SU-DHL-6 (cell line): ENCODE measurements around the gene IFI6.

Experiments used
- H2AFZ ChIP-seq: fragments of 200-600 bp; sonication (generic); 2 replicates; pipeline ENCODE4 v1.6.1; 2014; ENCODE audit warnings: low read depth, mild to moderate bottlenecking, moderate library complexity, mixed read lengths, antibody characterized with exemption, low read length; ENCODE audit not compliant: severe bottlenecking
- H3F3A ChIP-seq: fragments of 200-600 bp; shearing (Covaris generic); 2 replicates; pipeline ENCODE4 v1.6.0; 2016; ENCODE audit warnings: antibody characterized with exemption, mild to moderate bottlenecking; ENCODE audit not compliant: insufficient read depth
- H3K27ac ChIP-seq: fragments of 200-600 bp; sonication (generic); 2 replicates; pipeline ENCODE4 v1.5.1; 2016; ENCODE audit warnings: low read depth, mild to moderate bottlenecking, low read length, moderate library complexity, mixed read lengths
- H3K27me3 ChIP-seq: fragments of 200-600 bp; sonication (generic), shearing (Covaris generic); 2 replicates; pipeline ENCODE4 v1.6.0; 2014; ENCODE audit warnings: mild to moderate bottlenecking, low read length
- H3K36me3 ChIP-seq: fragments of 200-600 bp; sonication (generic); 2 replicates; pipeline ENCODE4 v1.6.1; 2014; ENCODE audit warnings: mild to moderate bottlenecking, low read length, mixed read lengths
- H3K4me2 ChIP-seq: fragments of 300-600, 200-600 bp; shearing (Covaris generic), sonication (generic); 2 replicates; pipeline ENCODE4 v1.6.0; 2014; ENCODE audit warnings: low read length, low read depth, mild to moderate bottlenecking; ENCODE audit not compliant: poor library complexity, severe bottlenecking
- H3K4me3 ChIP-seq: fragments of 200-600 bp; sonication (generic); 2 replicates; pipeline ENCODE4 v1.5.1; 2014; ENCODE audit warnings: antibody characterized with exemption, low read length, mild to moderate bottlenecking, mixed read lengths; ENCODE audit not compliant: insufficient read depth, poor library complexity, severe bottlenecking
- H3K79me2 ChIP-seq: fragments of 200-600 bp; sonication (generic); 2 replicates; pipeline ENCODE4 v1.6.1; 2014; ENCODE audit warnings: mild to moderate bottlenecking, low read length, moderate library complexity; ENCODE audit not compliant: insufficient read depth
- H3K9ac ChIP-seq: fragments of 200-600 bp; sonication (generic); 2 replicates; pipeline ENCODE4 v1.7.0; 2014; ENCODE audit warnings: mild to moderate bottlenecking, low read length
- H3K9me2 ChIP-seq: fragments of 200-600 bp; sonication (generic); replicated peaks from 2 replicates; pipeline ENCODE4 v1.6.1; 2014; ENCODE audit warnings: low read length; ENCODE audit not compliant: insufficient read depth
- H3K9me3 ChIP-seq: fragments of 200-600 bp; sonication (generic); 2 replicates; pipeline ENCODE4 v1.6.1; 2014; ENCODE audit warnings: low read length, mixed read lengths; ENCODE audit not compliant: insufficient read depth
- H4K20me1 ChIP-seq: fragments of 200-600 bp; sonication (generic); 2 replicates; pipeline ENCODE4 v1.6.1; 2014; ENCODE audit warnings: low read depth, mild to moderate bottlenecking, antibody characterized with exemption, low read length, moderate library complexity, mixed read lengths
- EZH2phosphoT487 ChIP-seq: fragments of 200-600 bp; sonication (generic), shearing (Covaris generic); conservative IDR thresholded peaks from 2 replicates; pipeline ENCODE4 v1.6.1; 2018; ENCODE audit warnings: mild to moderate bottlenecking, antibody characterized with exemption, low read length, moderate library complexity, mixed read lengths
- TF ChIP-seq, protein P1 (sequence below): fragments of 200-600 bp; sonication (generic); IDR thresholded peaks from one replicate; pipeline ENCODE4 v1.5.1; 2017; ENCODE audit warnings: antibody characterized with exemption, mild to moderate bottlenecking, low read length, moderate library complexity; ENCODE audit not compliant: insufficient read depth, poor library complexity, severe bottlenecking

IFI6 gene, protein sequence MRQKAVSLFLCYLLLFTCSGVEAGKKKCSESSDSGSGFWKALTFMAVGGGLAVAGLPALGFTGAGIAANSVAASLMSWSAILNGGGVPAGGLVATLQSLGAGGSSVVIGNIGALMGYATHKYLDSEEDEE

DNA sequence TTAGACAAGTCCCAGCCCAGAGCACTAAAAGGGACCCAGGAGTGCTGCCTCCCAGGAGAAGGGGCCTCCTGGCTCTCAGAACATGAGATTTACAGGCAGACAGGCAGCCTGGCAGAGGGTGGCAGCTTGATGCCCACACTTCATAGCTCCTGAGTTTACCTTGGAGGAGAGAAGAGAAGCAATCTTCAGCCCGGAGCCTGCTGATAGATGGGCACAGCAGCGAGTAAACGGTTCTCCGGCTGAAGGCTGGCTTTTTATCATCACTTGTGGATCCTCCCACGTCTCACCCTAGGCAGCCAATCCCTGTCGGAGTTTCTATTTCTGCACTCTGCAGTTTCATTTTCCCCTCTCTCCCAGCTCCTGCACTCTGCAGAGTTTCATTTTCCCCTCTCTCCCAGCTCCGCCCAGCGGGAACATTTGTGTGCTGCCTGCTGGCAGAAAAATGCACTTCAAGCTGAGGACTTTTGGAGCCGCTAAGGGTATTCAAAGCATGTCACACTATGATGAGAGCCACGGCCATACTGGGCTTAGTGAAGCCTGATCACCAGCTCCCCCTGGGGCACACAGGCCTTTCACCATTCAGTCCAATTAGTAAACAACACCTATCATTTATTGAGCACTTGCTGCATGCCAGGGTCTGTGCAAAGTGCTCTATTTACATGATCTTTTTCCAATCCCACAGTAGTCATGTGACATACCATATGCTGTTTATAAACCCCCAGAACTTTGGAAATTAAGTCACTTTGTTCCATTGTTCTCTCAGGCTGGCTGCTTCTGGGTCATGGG lies at the start of gene IFI6:
TSS of gene IFI6 (minus strand) at position 229 of the 786 bp plus-strand sequence. CDS start 2,878 bp downstream, outside the sequence.
- TF ChIP-seq, protein P1, sequence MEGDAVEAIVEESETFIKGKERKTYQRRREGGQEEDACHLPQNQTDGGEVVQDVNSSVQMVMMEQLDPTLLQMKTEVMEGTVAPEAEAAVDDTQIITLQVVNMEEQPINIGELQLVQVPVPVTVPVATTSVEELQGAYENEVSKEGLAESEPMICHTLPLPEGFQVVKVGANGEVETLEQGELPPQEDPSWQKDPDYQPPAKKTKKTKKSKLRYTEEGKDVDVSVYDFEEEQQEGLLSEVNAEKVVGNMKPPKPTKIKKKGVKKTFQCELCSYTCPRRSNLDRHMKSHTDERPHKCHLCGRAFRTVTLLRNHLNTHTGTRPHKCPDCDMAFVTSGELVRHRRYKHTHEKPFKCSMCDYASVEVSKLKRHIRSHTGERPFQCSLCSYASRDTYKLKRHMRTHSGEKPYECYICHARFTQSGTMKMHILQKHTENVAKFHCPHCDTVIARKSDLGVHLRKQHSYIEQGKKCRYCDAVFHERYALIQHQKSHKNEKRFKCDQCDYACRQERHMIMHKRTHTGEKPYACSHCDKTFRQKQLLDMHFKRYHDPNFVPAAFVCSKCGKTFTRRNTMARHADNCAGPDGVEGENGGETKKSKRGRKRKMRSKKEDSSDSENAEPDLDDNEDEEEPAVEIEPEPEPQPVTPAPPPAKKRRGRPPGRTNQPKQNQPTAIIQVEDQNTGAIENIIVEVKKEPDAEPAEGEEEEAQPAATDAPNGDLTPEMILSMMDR, result no peak
- TF ChIP-seq EZH2phosphoT487, result no peak
- H3K27me3 ChIP-seq, result no peaks in the 10 kb centered on the region
- H3K9me3 ChIP-seq, result no peaks in the 10 kb centered on the region
- H3K36me3 ChIP-seq, result no peaks in the 10 kb centered on the region
- peak within 1 kb of the TSS; percentile 76 for H2AFZ ChIP-seq
- peak within 1 kb of the TSS; percentile 47 for H3K4me2 ChIP-seq
- no peak within 1 kb of the TSS for H3K4me3 ChIP-seq
- no peaks in the 10 kb centered on the region for H4K20me1 ChIP-seq
- H3K27ac ChIP-seq, result no peak within 1 kb of the TSS
- no peaks in the 10 kb centered on the region for H3K9me2 ChIP-seq
- no peaks in the 10 kb centered on the region for H3K79me2 ChIP-seq
- no peaks in the 10 kb centered on the region for H3F3A ChIP-seq
- no peak within 1 kb of the TSS for H3K9ac ChIP-seq

DNA sequence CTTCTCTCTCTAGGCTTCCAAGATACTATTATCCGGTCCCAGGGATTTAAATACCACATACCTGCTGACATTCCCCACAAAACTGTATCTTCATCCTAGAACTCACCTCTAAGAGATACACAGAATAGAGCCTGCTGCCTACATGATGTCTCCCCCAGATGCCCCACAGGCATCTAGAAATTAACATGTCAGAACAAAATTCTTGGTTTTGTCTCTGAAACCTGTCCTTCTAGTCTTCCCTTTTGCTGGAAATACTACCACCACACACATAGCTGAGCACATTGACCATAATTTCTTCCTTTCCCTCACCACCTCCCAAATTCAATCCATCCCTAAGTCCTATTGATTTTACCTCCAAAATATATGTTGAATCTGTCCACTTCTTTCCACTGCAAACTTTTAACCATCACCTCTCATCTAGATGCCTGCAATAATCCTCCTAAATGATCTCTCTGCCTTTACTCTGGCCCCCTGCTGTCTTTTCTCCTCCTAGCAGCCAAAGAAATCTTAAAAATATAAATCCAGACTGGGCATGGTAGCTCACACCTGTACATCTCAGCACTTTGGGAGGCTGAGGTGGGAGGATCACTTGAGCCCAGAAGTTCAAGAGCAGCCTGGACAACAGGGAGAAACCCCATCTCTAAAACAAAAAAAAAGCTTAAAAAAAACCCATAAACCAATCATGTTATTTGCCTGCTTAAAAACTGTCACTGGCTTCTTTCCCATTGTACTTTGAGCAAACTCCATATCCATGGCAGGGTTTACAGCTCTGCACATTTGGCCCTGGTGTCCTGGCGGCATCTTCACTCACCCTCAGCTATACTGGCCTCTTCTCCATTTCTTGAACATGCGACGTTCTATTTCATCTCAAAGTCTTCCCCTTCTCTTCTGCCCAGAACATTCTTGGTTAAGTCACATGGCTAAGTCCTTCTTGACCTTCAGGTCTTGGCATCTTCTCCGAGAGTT lies 47.6 kb upstream of the IFI6 start:
- H3K9me3 ChIP-seq, result no peaks in the 10 kb centered on the region
- no peaks in the 10 kb centered on the region for H3K9me2 ChIP-seq
- H4K20me1 ChIP-seq, result no peaks in the 10 kb centered on the region
- H3K36me3 ChIP-seq, result no peaks in the 10 kb centered on the region
- no peak overlapping the region for H3K9ac ChIP-seq
- no peak for TF ChIP-seq EZH2phosphoT487
- TF ChIP-seq, protein P1, result peak; percentile 12
- H3K27me3 ChIP-seq, result 0 out of 2 replicates have a peak, but pooled peaks cover 5% of the 10 kb centered on the region
- no peak overlapping the region for H3K4me2 ChIP-seq
- H3K4me3 ChIP-seq, result no peak overlapping the region
- H3K79me2 ChIP-seq, result no peaks in the 10 kb centered on the region
- no peaks in the 10 kb centered on the region for H3F3A ChIP-seq
- no peak overlapping the region for H2AFZ ChIP-seq
- no peak overlapping the region for H3K27ac ChIP-seq

DNA sequence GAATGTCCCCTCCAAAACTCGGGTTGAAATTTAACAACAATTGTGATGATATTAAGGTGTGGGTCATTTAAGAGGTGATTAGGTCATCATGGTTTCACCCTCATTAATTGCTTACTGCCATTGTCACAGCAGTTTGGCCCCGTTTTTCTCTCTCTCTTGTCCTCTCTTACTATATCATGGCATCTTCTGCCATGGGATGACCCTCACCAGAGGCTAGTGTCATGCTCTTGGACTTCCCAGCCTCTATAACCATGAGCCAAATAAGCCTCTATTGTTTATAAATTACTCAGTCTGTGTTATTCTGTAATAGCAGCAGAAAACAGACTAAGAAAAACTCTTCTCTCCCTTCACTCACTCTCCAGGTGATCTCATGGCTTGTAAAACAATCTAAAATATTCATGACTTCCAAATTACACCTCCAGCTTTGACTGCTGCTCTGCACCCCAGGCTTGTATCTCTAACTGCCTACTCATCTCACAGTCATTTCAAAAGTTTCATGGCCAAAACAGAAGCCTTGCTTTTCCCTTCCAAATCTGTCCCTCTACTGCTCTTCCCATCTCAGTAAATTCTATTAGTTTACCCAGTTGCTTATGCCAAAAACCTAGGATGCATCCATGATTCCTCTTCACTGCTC lies 44.4 kb upstream of the IFI6 start:
- Histone ChIP-seq H3K36me3 (no peaks in the 10 kb centered on the region), H3K9ac (no peak overlapping the region), H3K9me2 (no peaks in the 10 kb centered on the region), H2AFZ (no peak overlapping the region), H3K79me2 (no peaks in the 10 kb centered on the region), H3K4me2 (no peak overlapping the region), H3K27me3 (0 out of 2 replicates have a peak, but pooled peaks cover 5% of the 10 kb centered on the region), H3K27ac (no peak overlapping the region), H3F3A (no peaks in the 10 kb centered on the region), H4K20me1 (no peaks in the 10 kb centered on the region), H3K4me3 (no peak overlapping the region), H3K9me3 (no peaks in the 10 kb centered on the region)
- TF ChIP-seq, protein P1, result no peak
- TF ChIP-seq EZH2phosphoT487, result no peak
